Fibroblast of lung (primary cell): ENCODE measurements around the gene CAPS. TPM values are rescaled to one million over a fixed set of nuclear protein-coding genes. Genes with fewer than 3 reads are reported as not detected.

ENCODE experiments used
- DNase-seq, 2 donors: peaks; one replicate each; pipeline versions ENCODE4 v3.0.0 to v3.0.0-alpha.2; 2010; ENCODE audit warnings: low read depth in 2 of 2
- H2AFZ ChIP-seq: 2 replicates; pipeline ENCODE4 v1.5.1; 2012; ENCODE audit warnings: low read length, control low read depth, inconsistent platforms
- H3K27ac ChIP-seq: 2 replicates; pipeline ENCODE4 v1.5.1; 2011; ENCODE audit warnings: low read length, control low read depth; ENCODE audit not compliant: insufficient read depth
- H3K27me3 ChIP-seq: 2 replicates; pipeline ENCODE4 v1.5.1; 2011; ENCODE audit warnings: mild to moderate bottlenecking, low read length; ENCODE audit not compliant: control insufficient read depth, insufficient read depth
- H3K36me3 ChIP-seq: 2 replicates; pipeline ENCODE4 v1.5.1; 2011; ENCODE audit warnings: low read length; ENCODE audit not compliant: control insufficient read depth, insufficient read depth
- H3K4me1 ChIP-seq: 2 replicates; pipeline ENCODE4 v1.5.1; 2011; ENCODE audit warnings: low read length; ENCODE audit not compliant: control insufficient read depth, insufficient read depth; ENCODE audit errors: extremely low read depth
- H3K4me2 ChIP-seq: 2 replicates; pipeline ENCODE4 v1.5.1; 2011; ENCODE audit warnings: low read length, control low read depth; ENCODE audit not compliant: insufficient read depth; ENCODE audit errors: extremely low read depth
- H3K4me3 ChIP-seq, 4 experiments: fragments of 200-600 bp in 1 of 4; sonication (generic) in 1 of 4; replicated peaks in 1 of 4; 2 replicates each; pipeline ENCODE4 v1.5.1; 2011 to 2016; ENCODE audit warnings: low read length in 4 of 4, low read depth in 3 of 4, mild to moderate bottlenecking in 3 of 4, control low read depth in 2 of 4, inconsistent platforms in 1 of 4, mixed read lengths in 1 of 4; ENCODE audit not compliant: insufficient read depth in 1 of 4; ENCODE audit errors: control extremely low read depth in 1 of 4
- H3K79me2 ChIP-seq: 2 replicates; pipeline ENCODE4 v1.5.1; 2012; ENCODE audit warnings: mild to moderate bottlenecking, low read length, inconsistent platforms; ENCODE audit not compliant: control insufficient read depth, insufficient read depth
- H3K9ac ChIP-seq: 2 replicates; pipeline ENCODE4 v1.5.1; 2011; ENCODE audit warnings: mild to moderate bottlenecking, low read length, control low read depth; ENCODE audit not compliant: insufficient read depth
- H3K9me3 ChIP-seq: 2 replicates; pipeline ENCODE4 v1.5.1; 2012; ENCODE audit warnings: low read depth, low read length; ENCODE audit not compliant: control insufficient read depth, insufficient read depth
- H4K20me1 ChIP-seq: 2 replicates; pipeline ENCODE4 v1.5.1; 2011; ENCODE audit warnings: low read length; ENCODE audit not compliant: control insufficient read depth, insufficient read depth; ENCODE audit errors: extremely low read depth
- CTCF ChIP-seq, 2 donors: IDR thresholded peaks in 1 of 2; conservative IDR thresholded peaks in 1 of 2; 1 replicate in 1 of 2; 2 replicates in 1 of 2; pipeline ENCODE4 v1.5.1; 2011 to 2012; ENCODE audit warnings: low read length in 2 of 2, control low read depth in 1 of 2, inconsistent platforms in 1 of 2, low read depth in 1 of 2, mild to moderate bottlenecking in 1 of 2
- EZH2 ChIP-seq: IDR thresholded peaks from 2 replicates; pipeline ENCODE4 v1.5.1; 2012; ENCODE audit warnings: low read length, control low read depth, mild to moderate bottlenecking; ENCODE audit errors: missing control alignments
- polyA plus RNA-seq, 2 donors: library from polyadenylated mRNA; depleted of rRNA in 1 of 2; stranded (reverse) in 1 of 2; unstranded in 1 of 2; fragments of >200 nt; gene quantifications; 2 replicates each; pipeline ENCODE4 v1.2.1, GENCODE V29; 2011 to 2012; ENCODE audit warnings: missing spikeins in 1 of 2
- total RNA-seq: library from RNA; depleted of rRNA; stranded (reverse); fragments of >200 nt; gene quantifications from 2 replicates; pipeline ENCODE4 v1.2.1, GENCODE V29; 2014

Gene CAPS
- total and polyA plus RNA-seq, 2 donors (not counting 1 experiment from before 2014, with no cell fraction given): 1.6 to 7.3 TPM

DNA sequence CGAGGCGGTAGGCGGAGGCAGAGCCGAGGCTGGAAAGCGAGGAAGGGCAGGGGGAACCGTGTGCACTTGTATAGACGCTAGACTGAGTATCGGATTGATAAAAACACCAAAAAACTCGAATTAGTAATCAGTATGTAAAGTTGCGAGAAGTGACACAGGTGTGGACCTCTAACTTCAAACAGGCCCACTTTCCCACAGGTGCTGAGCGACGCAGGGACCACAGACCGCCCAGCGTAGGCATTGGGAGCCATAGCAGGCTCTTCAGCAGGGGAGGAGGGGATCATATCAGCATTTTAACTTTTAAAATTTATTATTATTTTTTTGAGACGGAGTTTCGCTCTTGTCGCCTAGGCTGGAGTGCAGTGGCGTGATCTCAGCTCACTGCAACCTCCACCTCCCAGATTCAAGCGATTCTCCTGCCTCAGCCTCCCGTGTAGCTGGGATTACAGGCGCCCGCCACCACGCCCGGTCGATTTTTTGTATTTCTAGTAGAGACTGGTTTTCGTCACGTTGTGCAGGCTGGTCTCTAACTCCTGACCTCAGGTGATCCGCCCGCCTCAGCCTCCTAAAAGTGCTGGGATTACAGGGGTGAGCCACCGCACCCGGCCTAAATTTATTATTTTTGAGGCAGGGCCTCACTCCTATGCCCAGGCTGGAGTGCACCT, 8.8 kb upstream of the CAPS start:
- Histone ChIP-seq H2AFZ (peak overlapping the region; percentile 77), H3K36me3 (peaks cover 2% of the 10 kb centered on the region), H3K27ac (peak overlapping the region; percentile 71), H3K9ac (peak overlapping the region; percentile 72), H3K27me3 (no peaks in the 10 kb centered on the region), H3K79me2 (peaks cover 26% of the 10 kb centered on the region), H3K4me2 (peak overlapping the region; percentile 89), H3K4me1 (peaks cover 2% of the 10 kb centered on the region), H3K9me3 (no peaks in the 10 kb centered on the region), H3K4me3 (peak overlapping the region; percentile 76 to 99 (median 86)), H4K20me1 (no peaks in the 10 kb centered on the region)
- TF ChIP-seq EZH2 (no peak), CTCF (conservative IDR thresholded peaks at IDR 0.05 in 1 of 2, IDR thresholded peaks at IDR 0.05 in 1 of 2; ENCODE audit: low read depth in 1 of 2, low read length in 2 of 2) (no peak)
- DNase-seq: no peak

- no peak for DNase-seq
- Histone ChIP-seq H3K4me1 (peaks cover 2% of the 10 kb centered on the region), H3K4me3 (no peak overlapping the region), H3K9me3 (no peaks in the 10 kb centered on the region), H3K36me3 (peaks cover 2% of the 10 kb centered on the region), H4K20me1 (no peaks in the 10 kb centered on the region), H3K9ac (no peak overlapping the region), H3K79me2 (peaks cover 13% of the 10 kb centered on the region), H3K4me2 (no peak overlapping the region), H3K27ac (no peak overlapping the region), H2AFZ (no peak overlapping the region), H3K27me3 (no peaks in the 10 kb centered on the region)
- TF ChIP-seq EZH2 (no peak), CTCF (conservative IDR thresholded peaks at IDR 0.05 in 1 of 2, IDR thresholded peaks at IDR 0.05 in 1 of 2; ENCODE audit: low read depth in 1 of 2, low read length in 2 of 2) (no peak)
Observed at GRCh38 chr19:5907241-5907640, 6.8 kb upstream of the CAPS start.

DNA sequence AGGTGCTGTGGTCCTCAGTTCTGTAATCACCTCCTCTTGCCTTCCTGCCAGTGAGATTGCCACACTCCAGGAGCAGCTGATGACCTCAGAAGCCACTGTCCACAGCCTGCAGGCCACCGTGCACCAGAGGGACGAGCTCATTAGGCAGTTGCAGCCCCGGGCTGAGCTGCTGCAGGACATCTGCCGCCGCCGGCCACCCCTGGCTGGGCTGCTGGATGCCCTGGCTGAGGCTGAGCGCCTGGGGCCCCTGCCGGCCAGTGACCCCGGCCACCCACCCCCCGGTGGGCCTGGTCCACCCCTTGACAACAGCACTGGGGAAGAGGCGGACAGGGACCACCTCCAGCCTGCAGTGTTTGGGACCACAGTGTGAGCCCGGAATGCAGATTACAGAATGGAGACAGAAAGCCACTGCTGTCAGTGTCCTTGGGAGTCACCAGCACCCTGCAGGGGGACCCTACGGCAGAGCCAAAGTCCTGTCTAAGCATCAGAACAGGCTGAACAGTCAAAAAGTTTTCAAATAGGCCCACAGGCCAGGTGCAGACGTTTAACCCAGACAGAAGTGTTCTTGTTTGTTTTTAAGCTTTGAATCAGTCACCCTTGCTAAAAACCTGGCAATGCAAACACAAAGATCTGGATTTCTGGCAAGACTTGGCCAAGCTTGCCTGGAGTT, 5.1 kb upstream of the CAPS start:
- Histone ChIP-seq H3K27ac (no peak overlapping the region), H3K4me3 (no peak overlapping the region)

More for the DNA sequence above, 5.1 kb upstream of the CAPS start:
- H3K9ac ChIP-seq: no peak overlapping the region
- H3K27me3 ChIP-seq: no peaks in the 10 kb centered on the region
- no peaks in the 10 kb centered on the region for H3K9me3 ChIP-seq
- H3K79me2 ChIP-seq: no peaks in the 10 kb centered on the region
- H3K36me3 ChIP-seq: peaks cover 2% of the 10 kb centered on the region
- H4K20me1 ChIP-seq: no peaks in the 10 kb centered on the region
- TF ChIP-seq EZH2: no peak
- TF ChIP-seq CTCF (conservative IDR thresholded peaks at IDR 0.05 in 1 of 2, IDR thresholded peaks at IDR 0.05 in 1 of 2; ENCODE audit: low read depth in 1 of 2, low read length in 2 of 2): no peak
- H2AFZ ChIP-seq: no peak overlapping the region
- no peaks in the 10 kb centered on the region for H3K4me1 ChIP-seq
- no peak overlapping the region for H3K4me2 ChIP-seq
- DNase-seq: no peak
